Right atrium auricular region (tissue), 2 donors: ENCODE results near the gene CMTM8. TPM values are rescaled to one million over a fixed set of nuclear protein-coding genes. Genes with fewer than 3 reads are reported as not detected.

Experiments used
- DNase-seq: peaks from one replicate; pipeline ENCODE4 v3.0.0-alpha.2; 2019; ENCODE audit warnings: low spot score
- H3K27ac ChIP-seq, 2 donors: fragments of 200-600 bp; sonication (generic); 1 replicate in 1 of 2; 2 replicates in 1 of 2; pipeline ENCODE4 v1.5.1; 2016 to 2019
- H3K27me3 ChIP-seq, 2 donors: fragments of 200-600 bp; sonication (generic); one replicate each; pipeline versions ENCODE4 v1.5.1 to v1.6.0; 2017 to 2019
- H3K36me3 ChIP-seq: fragments of 200-600 bp; sonication (generic); one replicate; pipeline ENCODE4 v1.5.1; 2016
- H3K4me1 ChIP-seq, 2 donors: fragments of 200-600 bp; sonication (generic); one replicate each; pipeline versions ENCODE4 v1.5.1 to v1.6.0; 2017 to 2019
- H3K4me3 ChIP-seq, 2 donors: fragments of 200-600 bp; sonication (generic); 1 replicate in 1 of 2; 2 replicates in 1 of 2; pipeline ENCODE4 v1.5.1; 2017 to 2019; ENCODE audit warnings: mild to moderate bottlenecking in 1 of 2, moderate library complexity in 1 of 2
- H3K9me3 ChIP-seq, 2 donors: fragments of 200-600 bp; sonication (generic); one replicate each; pipeline ENCODE4 v1.5.1; 2019
- total RNA-seq, 2 donors: library from RNA; depleted of rRNA; stranded (reverse); fragments of >200 nt; gene quantifications; one replicate each; pipeline ENCODE4 v1.1.0, GENCODE V29; 2016
- TF ChIP-seq, protein P1 (sequence below), 2 donors: fragments of 200-600 bp; sonication (generic); IDR thresholded peaks; one replicate each; pipeline ENCODE4 v1.5.1; 2019; ENCODE audit warnings: antibody characterized with exemption in 2 of 2

The CMTM8 gene
- total RNA-seq, 2 donors from 2014 or later = 3.1 to 7.1 TPM

DNA sequence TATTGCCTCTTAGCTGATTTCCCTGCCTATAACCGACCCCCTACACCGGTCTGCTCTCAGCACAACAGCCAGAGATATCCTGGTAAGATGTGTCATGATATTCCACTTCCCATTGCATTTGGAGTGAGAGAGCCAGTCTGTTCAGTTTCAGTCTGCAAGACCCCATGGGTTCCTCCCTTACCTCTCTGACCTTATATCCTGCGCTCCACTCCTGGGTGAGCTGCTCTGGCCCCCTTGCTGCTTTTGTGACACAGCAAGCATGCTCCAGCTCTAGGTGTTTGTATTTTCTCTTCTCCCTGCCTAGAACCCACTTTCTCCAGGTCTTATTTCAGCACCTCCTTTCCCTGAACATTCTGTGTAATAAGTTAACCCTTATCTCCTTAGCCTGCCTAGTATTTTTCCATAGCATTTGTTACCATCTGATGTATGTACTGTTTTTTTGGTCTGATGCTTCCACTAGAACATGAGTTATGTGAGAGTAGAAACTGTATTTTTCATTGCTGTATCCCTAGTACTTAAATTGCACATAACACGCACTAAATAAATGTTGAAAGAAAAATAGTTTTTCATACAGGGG lies 44.2 kb downstream of the CMTM8 start:
- TF ChIP-seq, protein P1, sequence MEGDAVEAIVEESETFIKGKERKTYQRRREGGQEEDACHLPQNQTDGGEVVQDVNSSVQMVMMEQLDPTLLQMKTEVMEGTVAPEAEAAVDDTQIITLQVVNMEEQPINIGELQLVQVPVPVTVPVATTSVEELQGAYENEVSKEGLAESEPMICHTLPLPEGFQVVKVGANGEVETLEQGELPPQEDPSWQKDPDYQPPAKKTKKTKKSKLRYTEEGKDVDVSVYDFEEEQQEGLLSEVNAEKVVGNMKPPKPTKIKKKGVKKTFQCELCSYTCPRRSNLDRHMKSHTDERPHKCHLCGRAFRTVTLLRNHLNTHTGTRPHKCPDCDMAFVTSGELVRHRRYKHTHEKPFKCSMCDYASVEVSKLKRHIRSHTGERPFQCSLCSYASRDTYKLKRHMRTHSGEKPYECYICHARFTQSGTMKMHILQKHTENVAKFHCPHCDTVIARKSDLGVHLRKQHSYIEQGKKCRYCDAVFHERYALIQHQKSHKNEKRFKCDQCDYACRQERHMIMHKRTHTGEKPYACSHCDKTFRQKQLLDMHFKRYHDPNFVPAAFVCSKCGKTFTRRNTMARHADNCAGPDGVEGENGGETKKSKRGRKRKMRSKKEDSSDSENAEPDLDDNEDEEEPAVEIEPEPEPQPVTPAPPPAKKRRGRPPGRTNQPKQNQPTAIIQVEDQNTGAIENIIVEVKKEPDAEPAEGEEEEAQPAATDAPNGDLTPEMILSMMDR (IDR thresholded peaks at IDR 0.05) = no peak
- no peak overlapping the region for H3K4me3 ChIP-seq
- H3K27me3 ChIP-seq = no peaks in the 10 kb centered on the region
- no peaks in the 10 kb centered on the region for H3K9me3 ChIP-seq
- peaks cover 0 to 9% of the 10 kb centered on the region in 2 donors for H3K4me1 ChIP-seq
- H3K36me3 ChIP-seq = no peaks in the 10 kb centered on the region
- DNase-seq = no peak
- H3K27ac ChIP-seq = no peak overlapping the region

DNA sequence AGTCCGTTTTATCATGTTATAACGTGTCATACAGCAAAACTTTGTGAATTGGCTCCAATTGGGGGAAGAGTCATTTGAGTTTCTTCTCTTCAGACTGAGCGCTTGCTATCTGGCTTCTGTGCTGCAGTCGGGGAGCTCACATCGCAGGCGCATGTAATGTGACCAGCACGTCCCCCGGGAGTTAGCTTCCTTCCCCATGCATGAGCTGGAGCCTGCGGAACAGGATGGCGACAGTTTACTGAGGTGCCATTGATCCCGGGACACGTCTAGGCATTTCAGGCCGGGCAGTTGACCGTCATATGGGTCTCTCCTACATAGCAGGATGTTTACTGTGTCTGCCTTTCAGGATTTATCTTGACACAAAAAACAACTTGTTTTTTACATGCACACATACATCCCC lies 44.8 kb downstream of the CMTM8 start:
- TF ChIP-seq, protein P1 (IDR thresholded peaks at IDR 0.05) = no peak
- Histone ChIP-seq H3K9me3 (no peaks in the 10 kb centered on the region), H3K4me1 (peaks cover 0 to 9% of the 10 kb centered on the region in 2 donors), H3K4me3 (no peak overlapping the region), H3K27me3 (no peaks in the 10 kb centered on the region), H3K27ac (no peak overlapping the region), H3K36me3 (no peaks in the 10 kb centered on the region)
- DNase-seq = no peak

DNA sequence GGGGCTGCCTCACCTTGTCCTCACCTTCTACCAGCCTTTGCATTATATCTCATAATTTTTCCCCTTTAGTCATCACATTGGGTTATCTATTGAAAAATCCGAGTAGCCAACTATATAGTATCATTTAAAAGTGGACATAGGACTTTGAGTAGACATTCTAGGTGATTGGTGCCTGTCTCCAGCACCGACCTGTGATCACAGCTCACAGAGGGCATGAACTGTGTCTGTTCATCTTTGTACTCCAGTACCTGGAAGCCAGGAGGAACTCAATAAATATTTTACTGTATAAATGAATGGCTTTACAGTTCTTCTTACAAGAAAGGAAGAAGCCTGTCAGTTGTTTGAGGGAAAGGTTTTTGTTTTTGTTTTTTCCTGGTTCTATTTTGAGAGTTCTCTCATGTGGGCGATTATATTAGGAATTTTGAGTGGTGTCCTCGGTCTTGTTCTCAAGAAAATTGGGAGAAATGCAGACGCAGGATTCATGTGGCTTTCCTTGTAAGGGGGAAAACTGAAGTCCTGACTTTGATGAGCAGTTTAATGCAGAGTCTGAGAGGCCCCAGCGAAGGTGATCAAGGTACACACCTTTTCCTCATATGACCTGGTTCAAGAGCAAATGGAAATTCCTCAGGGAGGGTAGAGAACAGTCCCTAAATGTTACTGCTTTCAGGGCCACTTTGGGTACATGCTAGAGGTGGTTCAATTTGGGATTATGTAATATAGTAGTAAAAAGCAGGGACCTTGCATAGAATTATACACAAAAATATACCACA lies 46.1 kb downstream of the CMTM8 start:
- Histone ChIP-seq H3K36me3 (no peaks in the 10 kb centered on the region), H3K4me3 (no peak overlapping the region), H3K9me3 (no peaks in the 10 kb centered on the region), H3K27ac (no peak overlapping the region), H3K4me1 (peaks cover 0 to 9% of the 10 kb centered on the region in 2 donors), H3K27me3 (no peaks in the 10 kb centered on the region)
- DNase-seq = no peak
- TF ChIP-seq, protein P1 (IDR thresholded peaks at IDR 0.05) = no peak

DNA sequence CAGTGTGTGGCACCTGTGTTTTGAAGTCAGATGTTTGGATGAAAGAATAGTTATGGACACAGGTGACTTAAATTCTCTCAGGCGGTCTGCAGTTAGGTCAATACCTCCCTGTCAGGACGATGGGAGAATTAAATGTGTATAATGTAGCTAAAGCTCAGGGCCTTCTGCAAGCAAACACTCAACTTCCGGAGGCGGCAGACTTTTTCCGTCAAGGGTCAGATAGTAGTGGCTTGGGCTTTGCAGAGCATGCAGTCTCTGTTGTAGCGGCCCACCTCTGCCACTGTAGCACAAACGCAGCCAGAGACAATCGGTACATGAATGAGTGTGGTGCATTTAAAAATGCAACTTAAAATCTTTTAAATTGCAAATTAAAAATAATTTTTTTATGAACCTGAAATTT lies 47.4 kb downstream of the CMTM8 start:
- no peak for DNase-seq
- TF ChIP-seq, protein P1 (IDR thresholded peaks at IDR 0.05) = no peak
- Histone ChIP-seq H3K4me1 (peaks cover 0 to 9% of the 10 kb centered on the region in 2 donors), H3K27ac (no peak overlapping the region), H3K27me3 (no peaks in the 10 kb centered on the region), H3K4me3 (no peak overlapping the region), H3K36me3 (no peaks in the 10 kb centered on the region), H3K9me3 (no peaks in the 10 kb centered on the region)

DNA sequence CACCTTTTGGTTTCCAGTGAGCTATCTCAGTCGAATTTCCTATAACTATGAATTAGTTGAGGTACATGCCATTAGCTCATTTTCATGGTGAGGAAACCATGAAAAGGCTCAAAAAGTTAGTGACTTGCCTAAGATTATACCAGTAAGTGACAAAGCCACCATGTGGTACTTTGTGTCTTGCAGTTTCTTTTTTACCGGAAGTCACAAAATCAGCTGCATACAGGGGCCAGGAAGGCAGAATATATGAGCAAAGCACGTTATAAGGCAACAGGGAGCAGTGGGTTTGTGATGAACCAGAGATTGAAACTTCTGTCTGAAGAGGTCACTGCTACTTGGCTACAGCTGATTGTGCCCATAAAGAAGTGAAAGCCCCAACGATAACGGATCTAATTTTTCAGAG lies 50.3 kb downstream of the CMTM8 start:
- Histone ChIP-seq H3K4me1 (no peaks in the 10 kb centered on the region), H3K27ac (no peak overlapping the region), H3K27me3 (no peaks in the 10 kb centered on the region), H3K4me3 (no peak overlapping the region), H3K9me3 (no peaks in the 10 kb centered on the region), H3K36me3 (no peaks in the 10 kb centered on the region)
- no peak for DNase-seq
- TF ChIP-seq, protein P1 (IDR thresholded peaks at IDR 0.05) = no peak
